Activated CD8-positive, alpha-beta memory T cell treated with anti-CD3 and anti-CD28 coated beads, Interleukin-2, amount 50 U/mL, for 24 hours (primary cell): ENCODE measurements around the gene BUD13.
A peak's percentile ranks its signal among the peaks of the same experiment; 100 is the strongest.
"Not testable (repeated sequence)": the region's sequence is repeated elsewhere in the genome, so short reads cannot be mapped to it uniquely, and the experiment has no call there.

Source experiments
- DNase-seq: peaks from one replicate; pipeline ENCODE4 v3.0.0-alpha.2; 2020; ENCODE audit errors: extremely low read depth

BUD13 gene

GRCh38 chr11:116756044-116756443 is 16.7 kb downstream of the BUD13 start:
- DNase-seq: not testable (repeated sequence)

GRCh38 chr11:116750070-116750718 is 22.6 kb downstream of the BUD13 start:
- no peak for DNase-seq

- no peak for DNase-seq
Measured at GRCh38 chr11:116742104-116742503, 30.7 kb downstream of the BUD13 start.

GRCh38 chr11:116740741-116741140 is 32.0 kb downstream of the BUD13 start:
- DNase-seq: no peak

- no peak for DNase-seq
Measured at GRCh38 chr11:116738975-116739374, 33.8 kb downstream of the BUD13 start.

- no peak for DNase-seq
Measured at GRCh38 chr11:116736763-116737162, 36.0 kb downstream of the BUD13 start.

- DNase-seq: no peak
Measured at GRCh38 chr11:116733969-116734508, 38.7 kb downstream of the BUD13 start.

GRCh38 chr11:116733043-116733755 is 39.6 kb downstream of the BUD13 start:
- no peak for DNase-seq

GRCh38 chr11:116732271-116733042 is 40.3 kb downstream of the BUD13 start:
- peak; percentile 10 for DNase-seq

GRCh38 chr11:116731821-116732220 is 41.0 kb downstream of the BUD13 start:
- no peak for DNase-seq

GRCh38 chr11:116731097-116731761 is 41.6 kb downstream of the BUD13 start:
- no peak for DNase-seq

GRCh38 chr11:116730601-116731000 is 42.2 kb downstream of the BUD13 start:
- DNase-seq: no peak

- no peak for DNase-seq
Measured at GRCh38 chr11:116730241-116730561, 42.6 kb downstream of the BUD13 start.

GRCh38 chr11:116729501-116730240 is 43.1 kb downstream of the BUD13 start:
- no peak for DNase-seq

- DNase-seq: no peak
Measured at GRCh38 chr11:116727990-116728389, 44.8 kb downstream of the BUD13 start.

GRCh38 chr11:116725434-116726221 is 47.2 kb downstream of the BUD13 start:
- DNase-seq: no peak

- no peak for DNase-seq
Measured at GRCh38 chr11:116724813-116725212, 48.0 kb downstream of the BUD13 start.

GRCh38 chr11:116723511-116723910 is 49.3 kb downstream of the BUD13 start:
- DNase-seq: no peak

- DNase-seq: no peak
Measured at GRCh38 chr11:116721988-116722387, 50.8 kb downstream of the BUD13 start.

- DNase-seq: no peak
Measured at GRCh38 chr11:116720895-116721294, 51.9 kb downstream of the BUD13 start.
